ENCODE measurements around the gene TM7SF2.
A peak's percentile ranks its signal among the peaks of the same experiment; 100 is the strongest.

The TM7SF2 gene

GRCh38 chr11:65157336-65157735, 45.7 kb downstream of the TM7SF2 start:
- H3K36me3 Mint-ChIP-seq: no peaks in the 10 kb centered on the region
- DNase-seq (no peak), ATAC-seq (replicated peaks) (no peak)
- no peaks in the 10 kb centered on the region for H3K27me3 Mint-ChIP-seq
- no peak overlapping the region for H3K4me3 Mint-ChIP-seq
- H3K9me3 Mint-ChIP-seq: no peaks in the 10 kb centered on the region
- no peak overlapping the region for H3K27ac Mint-ChIP-seq
- peaks cover 6 to 7% of the 10 kb centered on the region in 2 donors for H3K4me1 Mint-ChIP-seq

- Mint-ChIP-seq H3K27me3 (no peaks in the 10 kb centered on the region), H3K4me3 (no peak overlapping the region)
- DNase-seq: no peak
These were observed 47.3 kb downstream of the TM7SF2 start for GRCh38 chr11:65159012-65159411.

GRCh38 chr11:65160643-65161042, 49.0 kb downstream of the TM7SF2 start:
- Mint-ChIP-seq H3K4me1 (no peaks in the 10 kb centered on the region), H3K4me3 (no peak overlapping the region), H3K9me3 (no peaks in the 10 kb centered on the region), H3K27ac (no peak overlapping the region), H3K27me3 (no peaks in the 10 kb centered on the region), H3K36me3 (no peaks in the 10 kb centered on the region)
- ATAC-seq (replicated peaks) (no peak), DNase-seq (no peak)

More at GRCh38 chr11:65159012-65159411, 47.3 kb downstream of the TM7SF2 start:
- Mint-ChIP-seq H3K27ac (no peak overlapping the region), H3K9me3 (no peaks in the 10 kb centered on the region), H3K36me3 (no peaks in the 10 kb centered on the region), H3K4me1 (no peaks in the 10 kb centered on the region)
- ATAC-seq (replicated peaks): peak in 1 of 2 donors; percentile 23

GRCh38 chr11:65163684-65164083, 52.0 kb downstream of the TM7SF2 start:
- no peak for ATAC-seq (replicated peaks)
- H3K9me3 Mint-ChIP-seq: no peaks in the 10 kb centered on the region

More at GRCh38 chr11:65163684-65164083, 52.0 kb downstream of the TM7SF2 start:
- no peak for DNase-seq
- no peaks in the 10 kb centered on the region for H3K36me3 Mint-ChIP-seq
- no peaks in the 10 kb centered on the region for H3K27me3 Mint-ChIP-seq
- no peak overlapping the region for H3K27ac Mint-ChIP-seq
- H3K4me1 Mint-ChIP-seq: peaks cover 3 to 6% of the 10 kb centered on the region in 2 donors
- no peak overlapping the region for H3K4me3 Mint-ChIP-seq
